IPS-NIHi7 (cell line): ENCODE measurements around the gene ANO1.
"Not testable (repeated sequence)": the region's sequence is repeated elsewhere in the genome, so short reads cannot be mapped to it uniquely, and the experiment has no call there.

Experiments used
- DNase-seq: peaks from one replicate; pipeline ENCODE4 v3.0.0; 2012; ENCODE audit warnings: mixed read lengths; ENCODE audit errors: extremely low spot score

Gene ANO1

GRCh38 chr11:70210051-70210501 is 132.0 kb downstream of the ANO1 start:
- DNase-seq: no peak

- DNase-seq: no peak
Measured at GRCh38 chr11:70210530-70210929, 132.4 kb downstream of the ANO1 start.

GRCh38 chr11:70212227-70212811 is 134.2 kb downstream of the ANO1 start:
- DNase-seq: peak; percentile 35

DNA sequence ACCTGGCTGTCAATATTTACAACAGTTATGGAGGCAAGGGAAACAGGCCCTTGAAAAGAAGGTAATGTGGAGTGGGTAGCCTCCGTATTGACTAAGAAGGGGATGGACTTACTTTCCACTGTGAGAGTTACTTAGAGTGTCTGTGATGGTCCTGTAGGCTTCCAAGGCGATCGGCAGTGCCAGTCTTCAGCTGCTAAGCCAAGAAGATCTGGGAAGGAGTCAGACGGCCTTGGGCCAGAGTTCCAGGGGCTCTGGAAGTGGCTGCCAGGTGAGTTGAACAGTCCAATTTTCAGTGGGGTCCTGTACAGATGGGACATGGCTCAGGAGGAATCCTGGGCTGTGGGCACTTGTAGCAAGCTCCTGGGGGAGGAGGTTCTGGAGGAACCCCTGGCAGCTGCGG is 139.3 kb downstream of the ANO1 start:
- DNase-seq: not testable (repeated sequence)

GRCh38 chr11:70218076-70218475 is 140.0 kb downstream of the ANO1 start:
- not testable (repeated sequence) for DNase-seq

DNA sequence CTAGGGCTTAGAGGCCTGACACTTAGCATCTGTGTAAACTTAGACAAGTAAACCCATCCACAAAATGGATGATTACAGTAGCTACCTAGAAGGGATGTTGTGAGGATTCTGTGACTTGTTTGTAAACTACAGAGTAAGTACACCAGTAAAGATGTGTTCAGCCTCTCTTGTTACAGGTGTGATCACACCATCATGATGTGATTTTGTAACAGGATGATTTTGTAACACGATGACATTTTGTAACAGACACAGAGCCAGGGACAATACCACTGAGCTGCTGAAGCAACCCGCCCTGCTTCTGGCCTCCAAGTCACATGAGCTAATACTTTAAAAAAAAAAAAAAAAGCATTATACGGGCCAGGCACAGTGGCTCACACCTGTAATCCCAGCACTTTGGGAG is 142.0 kb downstream of the ANO1 start:
- DNase-seq: no peak

DNA sequence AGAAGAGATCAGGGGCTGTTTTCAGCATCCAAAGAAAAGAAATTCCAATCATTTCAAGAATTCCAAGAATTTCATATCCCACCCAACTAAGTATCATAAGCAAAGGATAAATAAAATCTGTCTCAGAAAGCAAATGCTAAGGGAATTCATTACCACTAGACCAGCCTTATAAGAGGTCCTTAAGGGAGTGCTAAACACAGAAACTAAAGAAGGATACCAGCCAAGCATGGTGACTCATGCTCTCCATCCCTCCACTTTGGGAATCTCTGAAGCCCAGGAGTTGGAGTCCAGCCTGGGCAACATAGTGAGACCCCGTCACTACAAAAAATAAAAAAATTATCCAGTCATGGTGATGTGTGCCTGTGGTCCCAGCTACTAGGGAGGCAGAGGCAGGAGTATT is 142.8 kb downstream of the ANO1 start:
- no peak for DNase-seq

- DNase-seq: no peak
Measured at GRCh38 chr11:70225681-70226177, 147.6 kb downstream of the ANO1 start.

GRCh38 chr11:70226183-70226582 is 148.1 kb downstream of the ANO1 start:
- no peak for DNase-seq

- DNase-seq: peak; percentile 78
Measured at GRCh38 chr11:70226967-70227366, 148.8 kb downstream of the ANO1 start.

DNA sequence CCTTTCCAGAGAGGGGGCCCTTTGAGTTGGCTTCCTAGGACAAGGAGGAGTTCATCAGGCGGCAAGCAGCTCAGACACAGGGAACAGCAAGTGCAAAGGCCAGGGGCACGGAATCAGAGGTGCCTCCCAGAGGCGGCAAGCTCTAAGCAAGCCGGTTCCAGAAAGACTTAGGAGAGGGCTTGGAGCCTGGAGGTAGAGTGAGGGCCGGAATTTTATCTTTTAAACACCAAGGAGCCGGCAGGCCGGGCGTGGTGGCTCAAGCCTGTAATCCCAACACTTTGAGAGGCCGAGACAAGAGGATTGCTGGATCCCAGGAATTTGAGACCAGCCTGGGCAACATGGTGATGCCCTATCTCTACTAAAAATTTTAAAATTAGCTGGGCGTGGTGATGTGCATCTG is 151.6 kb downstream of the ANO1 start:
- no peak for DNase-seq

DNA sequence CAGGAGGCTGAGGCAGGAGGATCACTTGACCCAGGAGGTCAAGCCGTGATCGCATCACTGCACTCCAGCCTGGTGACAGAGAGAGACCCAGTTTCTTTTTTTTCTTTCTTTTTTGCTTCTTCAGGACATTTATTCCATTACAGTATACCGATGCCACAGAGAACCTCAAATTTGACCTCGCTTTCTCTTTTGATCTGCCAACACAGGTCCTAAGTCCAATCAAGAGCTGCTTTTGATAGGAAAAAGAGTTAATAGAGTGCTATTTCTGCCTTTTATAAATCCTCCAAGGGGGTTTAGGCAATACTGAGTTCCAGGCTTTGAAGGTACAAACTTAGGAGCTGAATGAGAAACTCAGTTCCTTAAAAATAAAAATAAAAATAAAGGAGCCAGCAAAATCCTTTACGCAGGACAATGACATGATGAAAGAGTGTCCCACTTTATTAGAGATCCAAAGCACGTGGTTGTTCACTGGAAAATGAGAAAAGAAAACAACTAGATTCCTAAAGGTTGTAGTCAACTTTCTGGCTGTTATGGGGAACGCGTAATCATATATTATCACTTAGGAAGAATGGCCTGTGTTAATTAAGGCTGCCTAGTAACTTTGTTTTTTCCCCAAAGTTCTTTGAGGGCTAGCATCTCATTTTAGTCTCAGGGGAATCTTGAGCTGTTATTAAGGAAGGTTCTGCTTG is 152.2 kb downstream of the ANO1 start:
- DNase-seq: no peak

- no peak for DNase-seq
Measured at GRCh38 chr11:70230840-70231710, 153.0 kb downstream of the ANO1 start.

GRCh38 chr11:70233034-70233433 is 154.9 kb downstream of the ANO1 start:
- DNase-seq: no peak

GRCh38 chr11:70233511-70233934 is 155.4 kb downstream of the ANO1 start:
- DNase-seq: no peak

GRCh38 chr11:70233962-70234361 is 155.8 kb downstream of the ANO1 start:
- no peak for DNase-seq
